Inflammatory macrophage treated with lipopolysaccharide for 4 hours (primary cell): ENCODE results near the gene TP53.

Experiments used
- DNase-seq: peaks from one replicate; pipeline ENCODE4 v3.0.0-alpha.2; 2020

The TP53 gene

DNA sequence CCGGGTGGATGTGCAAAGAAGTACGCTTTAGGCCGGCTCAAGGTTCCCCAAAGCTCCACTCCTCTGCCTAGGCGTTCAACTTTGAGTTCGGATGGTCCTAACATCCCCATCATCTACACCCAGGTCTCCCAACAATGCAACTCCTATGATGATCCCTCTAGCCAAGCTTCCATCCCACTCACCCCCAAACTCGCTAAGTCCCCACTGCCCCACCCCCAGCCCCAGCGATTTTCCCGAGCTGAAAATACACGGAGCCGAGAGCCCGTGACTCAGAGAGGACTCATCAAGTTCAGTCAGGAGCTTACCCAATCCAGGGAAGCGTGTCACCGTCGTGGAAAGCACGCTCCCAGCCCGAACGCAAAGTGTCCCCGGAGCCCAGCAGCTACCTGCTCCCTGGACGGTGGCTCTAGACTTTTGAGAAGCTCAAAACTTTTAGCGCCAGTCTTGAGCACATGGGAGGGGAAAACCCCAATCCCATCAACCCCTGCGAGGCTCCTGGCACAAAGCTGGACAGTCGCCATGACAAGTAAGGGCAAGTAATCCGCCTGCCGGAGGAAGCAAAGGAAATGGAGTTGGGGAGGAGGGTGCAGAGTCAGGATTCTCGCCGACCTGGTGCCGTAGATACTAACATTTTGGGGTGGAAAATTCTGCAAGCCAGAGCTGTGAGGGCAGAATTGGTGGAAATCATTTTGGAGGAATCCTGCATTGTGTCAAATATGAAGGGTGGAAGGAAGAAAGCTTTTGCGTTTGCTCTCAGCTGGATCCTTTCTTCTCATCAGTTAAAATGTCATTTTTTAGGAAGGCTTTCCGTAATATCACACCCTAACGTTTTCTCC lies at the start of gene TP53:
TSS of gene TP53 (minus strand) at position 419 of the 836 bp plus-strand sequence. CDS start 10,896 bp downstream, outside the sequence.
- DNase-seq, result peak; percentile 88

GRCh38 chr17:7732981-7733539 lies 45.8 kb upstream of the TP53 start:
- no peak for DNase-seq

- DNase-seq, result peak; percentile 79
Observed at GRCh38 chr17:7729816-7730215, 42.5 kb upstream of the TP53 start.

DNA sequence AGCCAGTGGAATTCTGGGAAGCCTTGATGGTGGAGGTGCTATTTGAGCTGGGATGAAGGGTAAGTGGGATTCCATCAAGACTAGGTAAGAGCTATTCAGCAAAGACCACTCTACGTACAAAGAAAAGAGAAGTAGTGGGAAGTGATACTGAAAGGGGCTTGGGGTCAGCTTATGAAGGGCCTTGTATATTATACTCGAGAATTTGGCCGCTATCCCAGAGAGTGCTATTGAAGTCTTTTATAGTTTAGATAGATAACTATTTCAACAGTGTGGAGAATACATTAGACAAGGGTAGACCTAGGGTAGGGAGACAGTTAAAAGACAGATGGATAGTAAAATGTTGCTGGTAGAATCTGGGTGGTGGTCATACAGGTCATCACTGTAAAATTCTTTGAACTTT lies 40.6 kb upstream of the TP53 start:
- DNase-seq, result no peak

DNA sequence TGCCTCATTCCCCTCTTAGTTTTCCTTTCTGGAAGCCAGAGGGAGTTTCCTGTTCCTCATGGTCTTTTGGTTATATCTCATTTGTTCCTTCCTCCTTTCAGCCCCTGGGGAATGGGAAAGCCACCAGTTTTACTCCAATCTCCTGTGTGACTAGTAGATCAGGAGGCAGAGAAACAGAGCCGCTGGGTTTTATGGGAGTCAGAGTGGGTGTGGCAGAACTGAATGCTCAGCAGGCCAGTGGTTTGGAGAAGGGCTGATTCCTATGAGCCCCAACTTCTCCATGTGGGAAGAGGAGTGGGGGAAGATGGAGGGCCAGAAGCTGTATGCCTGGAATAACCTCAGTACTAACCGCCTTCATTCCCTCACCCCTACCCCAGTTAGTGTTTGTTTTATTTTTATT lies 34.3 kb upstream of the TP53 start:
- DNase-seq, result no peak

DNA sequence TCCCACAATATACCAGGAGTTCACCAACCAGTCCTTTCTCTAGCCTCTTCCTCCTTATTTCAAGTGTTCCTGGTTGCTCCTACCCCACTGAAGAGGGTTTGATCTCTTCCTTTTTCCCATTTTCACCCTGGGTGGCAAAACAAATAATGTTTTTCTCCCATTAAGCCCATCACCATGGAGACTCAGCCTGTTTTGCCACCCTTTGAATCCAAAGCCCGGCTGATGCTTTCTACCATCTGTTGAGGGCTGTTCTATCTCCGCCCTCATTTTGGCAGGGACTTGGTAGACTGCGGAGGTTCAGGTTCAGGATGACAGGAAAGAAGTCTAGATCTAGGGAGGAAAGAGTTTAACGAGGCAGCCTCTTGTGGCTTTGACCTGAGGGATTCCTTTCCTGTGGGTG lies 32.8 kb upstream of the TP53 start:
- no peak for DNase-seq

DNA sequence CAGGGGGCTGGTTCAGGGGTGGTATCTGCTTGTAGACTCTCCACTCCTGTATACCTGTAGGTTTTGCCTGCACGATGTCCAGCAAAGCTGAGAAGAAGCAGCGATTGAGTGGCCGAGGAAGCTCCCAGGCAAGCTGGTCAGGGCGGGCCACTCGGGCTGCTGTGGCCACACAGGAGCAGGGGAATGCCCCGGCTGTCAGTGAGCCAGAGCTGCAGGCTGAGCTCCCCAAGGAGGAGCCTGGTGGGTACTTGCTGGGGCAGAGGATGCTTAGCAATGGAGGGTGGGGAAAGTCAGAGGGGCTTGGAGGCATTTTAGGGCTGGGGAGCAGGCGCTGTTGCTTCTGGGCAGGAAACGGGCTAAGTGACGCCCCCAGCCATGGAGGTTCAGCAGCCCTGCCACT lies 32.4 kb upstream of the TP53 start:
- DNase-seq, result no peak

- DNase-seq, result peak; percentile 11
Observed at GRCh38 chr17:7717756-7718350, 30.6 kb upstream of the TP53 start.

DNA sequence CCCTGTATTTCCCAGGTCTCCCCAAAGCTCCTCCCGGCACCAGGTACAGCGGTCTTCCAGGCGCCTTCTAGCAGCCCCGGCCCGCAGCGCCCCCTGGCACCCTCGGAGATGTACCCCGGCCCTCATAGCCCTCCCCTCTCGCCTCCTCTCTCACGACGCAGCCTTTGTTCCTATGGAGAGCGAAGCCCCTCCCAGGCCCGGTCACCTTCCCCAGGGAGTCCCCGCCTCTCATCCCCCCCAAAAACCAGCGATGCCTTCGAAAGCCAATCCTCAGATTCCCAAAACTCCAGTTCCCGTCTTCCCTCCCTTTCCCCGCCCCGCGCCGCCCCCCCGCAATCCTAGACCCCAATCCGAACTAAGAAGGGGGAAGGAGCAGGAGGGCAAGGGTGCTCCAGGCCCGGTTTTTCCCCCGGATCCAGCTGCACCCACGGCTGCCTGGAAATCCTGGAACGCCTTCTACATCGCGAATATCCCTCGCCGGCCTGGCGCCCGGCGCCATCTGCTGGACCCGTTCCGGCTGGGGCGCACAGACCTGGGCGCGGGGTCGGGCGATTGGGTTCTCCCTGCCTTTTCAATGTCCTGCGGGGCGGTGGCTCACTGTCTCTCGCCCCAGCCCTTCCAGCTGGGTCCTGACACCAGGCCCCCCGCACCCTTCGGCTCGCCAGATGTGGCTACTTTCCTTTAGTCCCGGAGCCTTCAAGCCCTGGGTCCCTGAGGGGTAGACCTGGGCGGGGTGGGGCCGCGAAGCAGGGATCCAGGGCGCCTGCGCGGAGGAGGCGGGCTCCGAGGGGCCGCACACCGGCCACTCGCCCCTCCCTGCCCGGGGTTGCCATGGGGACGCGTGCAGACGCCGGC lies 29.8 kb upstream of the TP53 start, which contains the start of gene DNAH2:
TSS of gene DNAH2 (plus strand) at position 844 of the 855 bp plus-strand sequence. CDS start 1,991 bp downstream, outside the sequence.
- DNase-seq, result peak; percentile 52

GRCh38 chr17:7715936-7716886 lies 28.9 kb upstream of the TP53 start:
- DNase-seq, result no peak

GRCh38 chr17:7714721-7715594 lies 27.7 kb upstream of the TP53 start:
- no peak for DNase-seq

DNA sequence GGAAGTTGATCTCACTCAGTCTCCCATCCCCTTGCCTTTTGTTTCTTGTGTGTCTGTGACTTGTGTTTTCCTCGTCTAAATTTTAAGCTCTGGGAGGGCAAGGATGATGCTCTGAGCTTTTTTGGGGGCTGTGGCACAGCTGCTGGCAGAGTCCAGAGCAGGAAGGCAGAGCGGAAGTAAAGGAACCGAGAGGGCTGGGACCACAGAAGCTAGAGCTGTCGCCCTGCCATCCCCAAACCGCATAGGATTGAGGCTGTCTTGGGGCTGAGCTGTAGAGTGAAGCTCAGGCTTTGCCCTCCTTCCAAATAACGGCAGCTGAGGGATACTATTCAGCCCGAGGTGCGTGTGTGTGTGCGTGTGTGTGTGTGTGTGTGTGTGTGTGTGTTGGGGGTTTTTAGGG lies 26.5 kb upstream of the TP53 start:
- no peak for DNase-seq

- DNase-seq, result no peak
Observed at GRCh38 chr17:7712111-7712771, 25.0 kb upstream of the TP53 start.

DNA sequence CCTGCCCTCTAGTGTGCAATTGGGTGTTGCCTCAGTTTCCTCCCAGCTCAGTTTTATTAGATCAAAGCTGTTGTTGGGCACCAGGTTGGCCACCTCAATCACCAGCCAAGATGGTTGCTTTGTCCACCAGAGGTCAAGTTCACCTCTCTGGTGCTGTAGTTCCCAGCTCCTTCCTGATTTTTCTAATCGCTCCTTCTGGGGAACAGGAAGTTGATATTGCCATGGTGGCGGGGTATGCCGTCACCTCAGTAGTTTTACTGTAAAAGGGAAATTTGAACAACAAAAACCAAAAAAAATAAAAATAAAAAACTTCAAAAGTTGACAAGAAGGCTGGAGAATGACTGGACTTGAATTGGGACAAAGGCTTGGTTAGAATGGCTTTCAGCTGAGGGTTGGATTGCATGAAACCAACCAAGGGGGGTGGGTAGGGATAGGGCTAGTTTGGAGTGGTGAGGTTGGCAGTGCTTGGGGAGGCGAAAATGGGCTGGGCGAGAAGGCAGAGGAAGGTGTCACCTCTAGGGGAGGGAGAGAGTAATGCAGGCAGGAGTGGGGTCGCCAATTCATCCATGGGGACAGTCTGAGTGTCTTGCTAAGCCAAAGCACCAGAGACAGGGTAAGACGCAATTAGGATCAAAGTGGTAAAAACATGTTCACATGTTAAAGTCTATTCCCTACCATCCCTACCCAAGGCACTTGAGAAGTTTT lies 23.9 kb upstream of the TP53 start:
- peak; percentile 36 for DNase-seq

DNA sequence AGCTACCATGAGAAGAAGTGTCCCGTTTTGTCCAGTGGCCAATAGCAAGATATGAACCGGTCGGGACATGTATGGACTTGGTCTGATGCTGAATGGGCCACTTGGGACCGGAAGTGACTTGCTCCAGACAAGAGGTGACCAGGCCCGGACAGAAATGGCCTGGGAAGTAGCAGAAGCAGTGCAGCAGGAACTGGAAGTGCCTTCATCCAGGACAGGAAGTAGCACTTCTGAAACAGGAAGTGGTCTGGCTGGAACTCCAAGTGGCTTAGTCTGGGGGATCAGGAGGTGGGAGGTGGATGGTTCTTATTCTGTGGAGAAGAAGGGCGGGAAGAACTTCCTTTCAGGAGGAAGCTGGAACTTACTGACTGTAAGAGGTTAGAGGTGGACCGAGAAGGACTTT lies 23.0 kb upstream of the TP53 start:
- peak; percentile 59 for DNase-seq

DNA sequence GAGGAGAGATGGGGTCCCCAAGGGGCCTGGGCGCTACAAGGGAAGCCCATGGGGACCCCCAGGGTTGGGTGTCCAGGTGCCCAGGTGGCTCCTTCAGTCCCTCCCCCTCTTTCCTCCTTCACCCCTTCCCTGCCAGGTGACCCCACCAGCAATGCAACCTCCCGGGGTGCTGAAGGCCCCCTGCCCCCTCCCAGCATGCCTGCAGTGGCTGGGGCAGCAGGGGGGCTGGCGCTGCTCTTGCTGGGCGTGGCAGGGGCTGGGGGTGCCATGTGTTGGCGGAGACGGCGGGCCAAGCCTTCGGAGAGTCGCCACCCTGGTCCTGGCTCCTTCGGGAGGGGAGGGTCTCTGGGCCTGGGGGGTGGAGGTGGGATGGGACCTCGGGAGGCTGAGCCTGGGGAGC lies 21.7 kb upstream of the TP53 start:
- DNase-seq, result no peak

GRCh38 chr17:7707858-7708750 lies 20.8 kb upstream of the TP53 start:
- no peak for DNase-seq

DNA sequence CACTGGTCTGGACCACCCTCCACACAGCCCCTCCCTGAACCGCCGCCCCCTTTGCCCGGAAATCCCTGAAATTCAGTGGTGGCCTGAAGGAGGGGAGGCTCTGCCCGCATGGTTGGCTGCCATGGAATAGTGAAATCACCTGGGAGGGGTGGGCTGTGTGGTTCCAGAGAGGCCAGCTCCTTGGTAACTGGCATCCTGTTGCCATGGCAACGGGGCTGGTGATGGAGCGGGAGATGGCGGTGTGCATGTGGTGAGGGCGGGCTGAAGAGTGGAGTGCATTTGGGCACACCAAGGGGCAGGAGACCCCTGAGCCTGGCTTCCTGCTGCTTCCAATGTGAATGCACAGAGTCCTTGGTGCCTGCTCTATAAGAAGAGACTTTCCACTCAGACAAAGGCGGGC lies 20.2 kb upstream of the TP53 start:
- no peak for DNase-seq
